ENCODE results near the gene ATPAF1. TPM values are rescaled to one million over a fixed set of nuclear protein-coding genes. Genes with fewer than 3 reads are reported as not detected.
A peak's percentile ranks its signal among the peaks of the same experiment; 100 is the strongest.

Gene ATPAF1
- total and polyA plus RNA-seq, 2 donors from 2014 or later = 36.4 to 127 TPM

- no peak overlapping the region for H3K9ac ChIP-seq (ENCODE audit: low read length in 3 of 3)
- no peak overlapping the region for H3K27ac ChIP-seq (ENCODE audit: low read depth in 2 of 2, low read length in 2 of 2)
- peaks cover 0 to 11% (median 9%) of the 10 kb centered on the region in 3 donors for H3K4me1 ChIP-seq (ENCODE audit: control insufficient read depth in 2 of 3, insufficient read depth in 2 of 3, low read depth in 1 of 3, low read length in 3 of 3)
- FAIRE-seq = no peak
- no peak overlapping the region for H3K4me3 ChIP-seq (ENCODE audit: low read length in 3 of 3)
- intact Hi-C loops (cut with DNase I) = no loop called here
- no peak for DNase-seq
- H3K9me3 ChIP-seq (ENCODE audit: control insufficient read depth in 2 of 3, insufficient read depth in 1 of 3, low read length in 3 of 3) = no peaks in the 10 kb centered on the region
- H3K36me3 ChIP-seq (ENCODE audit: control insufficient read depth in 2 of 3, insufficient read depth in 3 of 3, low read length in 3 of 3) = peaks cover 3 to 14% (median 11%) of the 10 kb centered on the region in 3 donors
- TF ChIP-seq CTCF (IDR thresholded peaks at IDR 0.05; ENCODE audit: borderline replicate concordance, extremely low read depth, insufficient read depth) = no peak
- H3K27me3 ChIP-seq (ENCODE audit: control insufficient read depth, insufficient read depth, low read length) = no peaks in the 10 kb centered on the region
Measured at GRCh38 chr1:46606255-46606965, 61.8 kb downstream of the ATPAF1 start.

GRCh38 chr1:46605232-46605631 lies 62.9 kb downstream of the ATPAF1 start:
- no peak for FAIRE-seq
- no peak for DNase-seq
- no peak overlapping the region for H3K4me3 ChIP-seq (ENCODE audit: low read length in 3 of 3)
- peaks cover 3 to 14% (median 11%) of the 10 kb centered on the region in 3 donors for H3K36me3 ChIP-seq (ENCODE audit: control insufficient read depth in 2 of 3, insufficient read depth in 3 of 3, low read length in 3 of 3)
- H3K9ac ChIP-seq (ENCODE audit: low read length in 3 of 3) = peak overlapping the region in 1 of 3 donors; percentile 93
- H3K27me3 ChIP-seq (ENCODE audit: control insufficient read depth, insufficient read depth, low read length) = no peaks in the 10 kb centered on the region
- H3K4me1 ChIP-seq (ENCODE audit: control insufficient read depth in 2 of 3, insufficient read depth in 2 of 3, low read depth in 1 of 3, low read length in 3 of 3) = peaks cover 0 to 11% (median 9%) of the 10 kb centered on the region in 3 donors
- TF ChIP-seq CTCF (IDR thresholded peaks at IDR 0.05; ENCODE audit: borderline replicate concordance, extremely low read depth, insufficient read depth) = no peak
- H3K27ac ChIP-seq (ENCODE audit: low read depth in 2 of 2, low read length in 2 of 2) = no peak overlapping the region
- intact Hi-C loops (cut with DNase I) = no loop called here
- H3K9me3 ChIP-seq (ENCODE audit: control insufficient read depth in 2 of 3, insufficient read depth in 1 of 3, low read length in 3 of 3) = no peaks in the 10 kb centered on the region

GRCh38 chr1:46603858-46604549 lies 64.2 kb downstream of the ATPAF1 start, which contains the start of gene MKNK1:
Gene MKNK1 (minus strand): TSS chr1:46604268. CDS start chr1:46583327, 20,941 bp downstream.
- Histone ChIP-seq H3K27ac (ENCODE audit: low read depth in 2 of 2, low read length in 2 of 2) (peak within 1 kb of the TSS; percentile 65 to 72), H3K4me1 (ENCODE audit: control insufficient read depth in 2 of 3, insufficient read depth in 2 of 3, low read depth in 1 of 3, low read length in 3 of 3) (peaks cover 0 to 11% (median 9%) of the 10 kb centered on the region in 3 donors), H3K9ac (ENCODE audit: low read length in 3 of 3) (peak within 1 kb of the TSS; percentile 65 to 93 (median 91)), H3K9me3 (ENCODE audit: control insufficient read depth in 2 of 3, insufficient read depth in 1 of 3, low read length in 3 of 3) (no peaks in the 10 kb centered on the region), H3K36me3 (ENCODE audit: control insufficient read depth in 2 of 3, insufficient read depth in 3 of 3, low read length in 3 of 3) (peaks cover 3 to 10% (median 9%) of the 10 kb centered on the region in 3 donors), H3K27me3 (ENCODE audit: control insufficient read depth, insufficient read depth, low read length) (no peaks in the 10 kb centered on the region), H3K4me3 (ENCODE audit: low read length in 3 of 3) (peak within 1 kb of the TSS; percentile 80 to 91 (median 87))
- TF ChIP-seq CTCF (IDR thresholded peaks at IDR 0.05; ENCODE audit: borderline replicate concordance, extremely low read depth, insufficient read depth) = no peak
- intact Hi-C loops (cut with DNase I) = no loop called here
- DNase-seq (peak; percentile 97 to 99 (median 98)), FAIRE-seq (peak; percentile 85)

Data from kidney (tissue), 14 donors.